Activated CD8-positive, alpha-beta memory T cell treated with anti-CD3 and anti-CD28 coated beads for 36 hours (primary cell): ENCODE measurements around the gene PHLDA1. TPM values are rescaled to one million over a fixed set of nuclear protein-coding genes. Genes with fewer than 3 reads are reported as not detected.

Source experiments
- CTCF ChIA-PET: fragments of 350-600 bp; sonication (Branson Sonifier 250); formaldehyde crosslinking; loops from one replicate; lab custom pipeline; 2021; ENCODE audit warnings: antibody characterized with exemption; lab: Charles Lee
- POLR2A ChIA-PET: fragments of 350-600 bp; sonication (Branson Sonifier 250); formaldehyde crosslinking; loops from one replicate; lab custom pipeline; 2021; ENCODE audit warnings: antibody characterized with exemption; lab: Charles Lee
- total RNA-seq, 2 experiments: library from RNA; stranded (reverse); gene quantifications; one replicate each; pipeline ENCODE4 v1.2.3, GENCODE V29; 2021

PHLDA1 gene
- 10 to 100 TPM; 62.8 to 63.6 TPM for total RNA-seq

GRCh38 chr12:76031414-76032042 is at the start of gene PHLDA1:
Gene PHLDA1, minus strand, starts transcription at chr12:76031776.
- POLR2A ChIA-PET, result interaction anchor here (0.5 to 4.8 kb wide), 17 partner anchors 10 to 520 kb away, joined by 3 to 75 read pairs (median 4); partner anchors contain the start of genes KRR1 and NAP1L1
- CTCF ChIA-PET, result interaction anchor here (0.5 to 3.0 kb wide), 14 partner anchors 9 to 524 kb away, joined by 3 to 19 read pairs (median 4); partner anchors contain the start of gene KRR1

GRCh38 chr12:76080729-76081415 is 49.3 kb upstream of the PHLDA1 start:
- ChIA-PET CTCF (no interaction called here), POLR2A (no interaction called here)

- ChIA-PET CTCF (interaction anchor here (1.0 kb wide), 1 partner anchor 24 kb away, joined by 3 read pairs; no protein-coding TSS in a partner anchor), POLR2A (no interaction called here)
Observed at GRCh38 chr12:76080017-76080728, 48.6 kb upstream of the PHLDA1 start.

- ChIA-PET POLR2A (no interaction called here), CTCF (no interaction called here)
Observed at GRCh38 chr12:76078748-76079147, 47.2 kb upstream of the PHLDA1 start.

GRCh38 chr12:76075448-76075847 is 43.9 kb upstream of the PHLDA1 start:
- CTCF ChIA-PET, result no interaction called here
- POLR2A ChIA-PET, result no interaction called here

GRCh38 chr12:76074701-76075336 is 43.2 kb upstream of the PHLDA1 start:
- POLR2A ChIA-PET, result no interaction called here
- CTCF ChIA-PET, result no interaction called here

GRCh38 chr12:76073561-76073960 is 42.0 kb upstream of the PHLDA1 start:
- ChIA-PET POLR2A (no interaction called here), CTCF (interaction anchor here (0.8 kb wide), 1 partner anchor 9 kb away, joined by 3 read pairs; no protein-coding TSS in a partner anchor)

- CTCF ChIA-PET, result no interaction called here
- POLR2A ChIA-PET, result interaction anchor here (0.9 kb wide), 1 partner anchor 11 kb away, joined by 3 read pairs; the partner anchor contains the start of gene NAP1L1
Observed at GRCh38 chr12:76072568-76072967, 41.0 kb upstream of the PHLDA1 start.

- POLR2A ChIA-PET, result no interaction called here
- CTCF ChIA-PET, result no interaction called here
Observed at GRCh38 chr12:76069339-76069738, 37.8 kb upstream of the PHLDA1 start.

- CTCF ChIA-PET, result no interaction called here
Observed at GRCh38 chr12:76065917-76066316, 34.3 kb upstream of the PHLDA1 start.

GRCh38 chr12:76064904-76065303 is 33.3 kb upstream of the PHLDA1 start:
- CTCF ChIA-PET, result interaction anchor here (1.2 kb wide), 1 partner anchor 8 kb away, joined by 3 read pairs; no protein-coding TSS in a partner anchor
- POLR2A ChIA-PET, result no interaction called here

More at GRCh38 chr12:76065917-76066316, 34.3 kb upstream of the PHLDA1 start:
- POLR2A ChIA-PET, result interaction anchor here (0.6 kb wide), 1 partner anchor 201 kb away, joined by 3 read pairs; no protein-coding TSS in a partner anchor

- CTCF ChIA-PET, result no interaction called here
Observed at GRCh38 chr12:76060111-76060510, 28.5 kb upstream of the PHLDA1 start.

GRCh38 chr12:76057326-76057725 is 25.8 kb upstream of the PHLDA1 start:
- ChIA-PET POLR2A (interaction anchor here (0.6 kb wide), 1 partner anchor 26 kb away, joined by 7 read pairs; no protein-coding TSS in a partner anchor), CTCF (no interaction called here)

More at GRCh38 chr12:76060111-76060510, 28.5 kb upstream of the PHLDA1 start:
- POLR2A ChIA-PET, result no interaction called here

GRCh38 chr12:76055393-76055792 is 23.8 kb upstream of the PHLDA1 start:
- POLR2A ChIA-PET, result no interaction called here
- CTCF ChIA-PET, result interaction anchor here (1.2 kb wide), 1 partner anchor 24 kb away, joined by 3 read pairs; no protein-coding TSS in a partner anchor

GRCh38 chr12:76049575-76050251 is 18.1 kb upstream of the PHLDA1 start:
- POLR2A ChIA-PET, result no interaction called here
- CTCF ChIA-PET, result no interaction called here

- CTCF ChIA-PET, result interaction anchor here (1.0 kb wide), 1 partner anchor 38 kb away, joined by 3 read pairs; no protein-coding TSS in a partner anchor
- POLR2A ChIA-PET, result no interaction called here
Observed at GRCh38 chr12:76047742-76048141, 16.2 kb upstream of the PHLDA1 start.

GRCh38 chr12:76047060-76047459 is 15.5 kb upstream of the PHLDA1 start:
- CTCF ChIA-PET, result interaction anchor here (1.0 kb wide), 1 partner anchor 38 kb away, joined by 3 read pairs; no protein-coding TSS in a partner anchor
- POLR2A ChIA-PET, result interaction anchor here (0.6 kb wide), 1 partner anchor 134 kb away, joined by 3 read pairs; no protein-coding TSS in a partner anchor

GRCh38 chr12:76043377-76043776 is 11.8 kb upstream of the PHLDA1 start:
- CTCF ChIA-PET, result no interaction called here
- POLR2A ChIA-PET, result no interaction called here
